ENCODE measurements around the gene ERBB4. TPM values are rescaled to one million over a fixed set of nuclear protein-coding genes. Genes with fewer than 3 reads are reported as not detected.
"Not testable (repeated sequence)": the region's sequence is repeated elsewhere in the genome, so short reads cannot be mapped to it uniquely, and the experiment has no call there.

ERBB4 gene
- total RNA-seq, 1 donor from 2014 or later, result 12.4 TPM

DNA sequence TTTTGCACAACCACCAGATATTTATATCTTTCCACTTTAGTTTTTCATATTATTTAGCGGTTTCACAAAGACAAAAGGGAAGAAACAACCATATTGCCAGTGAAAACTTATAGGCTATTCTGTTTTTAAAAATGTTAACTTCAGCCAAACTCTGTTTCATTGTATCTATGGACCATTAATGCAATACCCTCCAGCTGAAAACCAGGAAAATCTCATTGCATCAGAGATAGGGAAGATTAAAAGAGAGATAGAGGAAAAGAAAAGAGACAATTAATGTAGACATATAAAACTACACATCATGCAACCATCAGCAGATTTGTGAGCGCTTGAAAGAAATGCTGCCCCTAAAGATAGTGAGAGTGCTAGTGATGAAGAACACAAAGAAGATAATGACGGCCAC, 970.2 kb downstream of the ERBB4 start:
- no peak for DNase-seq (ENCODE audit: missing footprints)
- no peak for ATAC-seq
- intact Hi-C loops (cut with DNase I), result no loop called here

DNA sequence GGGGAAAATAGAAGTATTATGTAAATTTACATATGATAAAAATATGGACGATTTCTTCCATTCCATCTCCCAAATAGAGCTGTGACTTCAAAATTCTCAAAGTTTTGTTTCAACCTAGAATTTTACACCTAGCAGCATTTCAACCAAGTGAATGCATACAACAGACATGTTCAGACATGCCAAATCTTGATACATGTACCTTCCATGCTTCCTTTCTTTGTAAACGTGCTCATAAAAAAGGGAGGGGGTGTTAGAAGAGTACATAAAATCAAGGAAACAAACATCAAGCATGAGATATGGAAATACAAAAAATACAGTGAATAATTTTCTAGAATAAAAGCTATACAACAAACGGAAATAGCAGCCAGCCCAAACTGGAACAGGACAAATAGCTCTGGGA, 974.2 kb downstream of the ERBB4 start:
- intact Hi-C loops (cut with DNase I), result no loop called here
- DNase-seq (ENCODE audit: missing footprints) (no peak), ATAC-seq (no peak)

DNA sequence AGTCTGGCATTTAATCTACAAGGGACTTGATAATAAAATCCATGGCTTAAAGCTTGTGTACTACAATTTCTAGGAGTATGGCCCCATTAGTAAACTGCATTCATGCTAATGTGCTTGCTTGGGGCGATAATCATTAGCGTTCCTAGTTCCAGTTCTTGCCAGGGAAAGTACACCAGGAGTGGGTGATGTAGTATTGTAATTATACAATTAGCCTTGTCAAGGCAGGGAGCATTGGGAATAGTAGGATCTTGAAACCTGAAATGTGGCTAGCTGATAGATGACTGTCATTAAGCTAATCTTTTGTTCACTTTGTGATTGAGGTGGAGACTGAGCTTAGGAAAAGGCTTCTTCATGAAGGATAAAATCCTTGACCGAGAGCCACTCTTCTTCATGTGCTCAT, 993.0 kb downstream of the ERBB4 start:
- DNase-seq (ENCODE audit: missing footprints) (no peak), ATAC-seq (no peak)
- intact Hi-C loops (cut with DNase I), result no loop called here

DNA sequence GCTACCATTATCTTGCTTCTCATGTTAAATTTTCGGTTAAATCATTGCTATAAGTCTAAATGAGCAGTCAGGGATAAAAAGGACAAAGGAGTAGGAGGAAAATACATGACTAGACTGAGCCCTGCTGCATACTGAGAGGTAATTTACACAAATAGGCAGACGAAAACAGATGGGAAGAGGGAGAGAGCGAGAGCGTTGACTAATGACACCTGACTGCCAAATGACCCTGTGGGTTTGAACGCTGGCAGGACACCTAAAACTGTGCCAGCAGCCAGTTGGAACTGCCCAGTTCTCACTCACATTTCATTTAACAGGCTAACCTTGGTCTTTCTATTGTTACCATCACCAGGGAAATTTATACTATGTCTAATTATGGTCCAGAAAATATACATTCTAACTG, 1004.0 kb downstream of the ERBB4 start:
- ATAC-seq, result peak; percentile 44
- intact Hi-C loops (cut with DNase I), result no loop called here
- no peak for DNase-seq (ENCODE audit: missing footprints)

DNA sequence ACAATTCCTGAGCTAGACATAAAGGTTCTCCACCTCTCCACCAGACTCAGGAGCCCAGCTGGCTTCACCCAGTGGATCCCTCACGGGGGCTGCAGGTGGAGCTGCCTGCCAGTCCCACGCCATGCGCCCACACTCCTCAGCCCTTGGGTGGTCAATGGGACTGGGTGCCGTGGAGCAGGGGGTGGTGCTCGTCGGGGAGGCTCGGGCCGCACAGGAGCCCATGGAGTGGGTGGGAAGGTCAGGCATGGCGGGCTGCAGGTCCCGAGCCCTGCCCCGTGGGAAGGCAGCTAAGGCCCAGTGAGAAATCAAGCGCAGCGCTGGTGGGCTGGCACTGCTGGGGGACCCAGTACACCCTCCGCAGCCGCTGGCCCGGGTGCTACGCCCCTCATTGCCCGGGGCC, 1014.4 kb downstream of the ERBB4 start:
- ATAC-seq; DNase-seq (ENCODE audit: missing footprints); intact Hi-C loops (cut with DNase I): not testable (repeated sequence)

DNA sequence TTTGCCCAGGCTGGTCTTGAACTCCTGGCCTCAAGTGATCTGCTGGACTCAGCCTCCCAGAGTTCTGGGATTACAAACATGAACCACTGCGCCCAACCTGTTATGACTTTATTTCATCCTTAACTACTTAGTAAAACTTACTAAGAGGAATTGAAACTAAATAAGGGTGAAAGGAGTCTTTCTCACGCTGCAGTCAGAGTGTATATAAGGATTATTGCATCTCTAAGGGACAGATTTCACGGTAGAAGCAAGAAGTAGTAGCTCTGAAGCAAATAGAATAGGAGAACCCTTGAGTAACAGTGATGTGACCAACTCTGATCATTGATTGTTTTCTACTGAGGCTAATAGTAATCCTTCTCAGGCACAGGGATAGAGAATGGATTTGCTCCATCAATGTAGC, 1022.1 kb downstream of the ERBB4 start:
- intact Hi-C loops (cut with DNase I), result no loop called here
- ATAC-seq (no peak), DNase-seq (ENCODE audit: missing footprints) (no peak)

DNA sequence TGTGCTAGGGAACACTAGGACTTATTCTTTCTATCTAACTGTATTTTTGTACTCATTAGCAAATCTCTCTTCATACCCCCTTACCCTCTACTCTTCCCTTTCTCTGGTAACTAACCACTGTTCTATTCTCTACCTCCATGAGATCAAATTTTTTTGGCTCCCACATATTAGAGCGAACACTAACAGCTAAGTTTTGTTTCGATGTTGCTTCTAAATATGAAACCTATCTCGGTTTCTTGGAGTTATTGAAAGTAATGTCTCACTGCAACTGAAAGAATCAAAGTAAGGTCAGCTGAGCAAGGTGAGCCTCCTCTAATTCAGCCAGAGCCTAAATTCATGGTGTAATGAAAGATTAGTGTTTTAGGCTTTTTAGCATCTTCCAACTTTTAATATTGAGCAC, 1024.6 kb downstream of the ERBB4 start:
- intact Hi-C loops (cut with DNase I), result no loop called here
- no peak for DNase-seq (ENCODE audit: missing footprints)
- no peak for ATAC-seq

DNA sequence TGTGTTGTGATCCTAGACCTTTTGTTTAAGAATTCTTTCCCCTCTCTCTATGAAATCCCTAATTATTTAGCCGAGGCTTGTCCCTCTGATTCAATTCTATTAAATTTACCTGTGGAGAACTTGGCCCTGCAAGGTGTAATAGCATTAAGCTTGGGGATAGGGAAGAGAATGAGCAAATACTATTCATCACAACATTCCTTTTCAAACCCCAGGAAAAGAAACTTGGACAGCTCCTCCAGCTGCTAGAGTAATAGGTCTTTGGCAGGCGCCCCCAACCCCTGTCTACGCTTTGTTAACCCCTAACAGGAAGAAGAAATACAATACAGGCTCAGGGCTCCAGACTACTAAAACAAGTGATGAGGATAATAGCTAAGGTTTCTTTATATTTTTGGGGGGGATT, 1025.2 kb downstream of the ERBB4 start:
- ATAC-seq (no peak), DNase-seq (ENCODE audit: missing footprints) (no peak)
- intact Hi-C loops (cut with DNase I), result no loop called here

DNA sequence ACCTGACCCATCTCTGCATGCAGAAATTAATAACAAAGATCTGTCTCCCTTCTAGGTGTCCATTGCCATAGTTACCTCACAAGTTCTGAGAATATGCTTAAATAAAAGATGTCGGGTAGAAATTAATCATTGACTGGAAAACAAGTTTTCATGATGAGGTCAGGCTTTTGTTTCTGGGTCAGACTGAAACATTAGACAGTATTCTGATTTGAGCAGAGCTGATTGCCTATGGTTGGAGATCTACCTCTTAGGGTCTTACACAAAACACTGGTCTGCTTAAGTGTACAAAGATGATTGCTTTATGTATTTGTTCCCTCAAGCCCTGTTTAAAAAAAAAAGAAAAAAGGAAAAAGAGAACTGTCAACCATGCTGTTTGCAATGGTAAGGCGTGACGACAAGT, 1025.8 kb downstream of the ERBB4 start:
- ATAC-seq, result no peak
- DNase-seq (ENCODE audit: missing footprints), result no peak
- intact Hi-C loops (cut with DNase I), result no loop called here

DNA sequence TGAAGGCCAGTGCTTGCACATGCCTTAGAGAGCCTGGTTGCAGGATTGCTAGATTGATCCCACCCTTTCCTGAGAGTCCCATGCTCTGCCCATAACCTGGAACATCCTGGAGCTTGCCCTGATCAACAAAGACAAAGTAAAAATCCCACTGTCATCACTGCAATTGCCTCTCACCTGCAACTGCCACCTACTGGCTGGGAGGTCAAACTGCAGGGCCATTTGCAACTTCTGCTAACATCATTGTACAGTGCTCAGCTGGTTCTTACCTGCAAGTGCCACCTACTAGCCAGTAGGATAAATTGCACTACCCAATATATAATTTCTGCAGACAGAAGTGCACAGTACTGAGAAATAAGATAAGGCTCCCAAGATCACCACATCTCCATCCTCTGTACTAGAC, 1034.7 kb downstream of the ERBB4 start:
- ATAC-seq, result no peak
- DNase-seq (ENCODE audit: missing footprints), result no peak
- intact Hi-C loops (cut with DNase I), result no loop called here

DNA sequence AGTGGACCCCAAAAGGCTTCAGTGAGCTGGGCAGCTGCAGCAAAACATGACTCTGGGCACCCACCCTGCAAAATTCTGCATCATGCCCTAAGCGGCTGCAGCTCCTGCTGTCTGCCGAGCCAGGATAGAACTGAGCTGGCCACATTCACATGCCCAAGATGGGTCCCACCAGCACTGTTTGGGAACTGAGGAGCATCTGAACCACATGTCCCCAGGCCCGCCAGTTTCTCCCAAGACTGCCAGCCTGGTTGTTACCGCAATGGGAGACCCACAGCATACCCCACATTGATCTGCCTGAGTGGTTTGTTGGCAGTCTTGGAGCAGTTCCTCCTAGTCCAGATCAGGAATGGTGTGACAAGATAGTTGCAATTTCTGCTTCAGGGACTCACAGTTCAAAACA, 1035.4 kb downstream of the ERBB4 start:
- intact Hi-C loops (cut with DNase I), result no loop called here
- ATAC-seq (no peak), DNase-seq (ENCODE audit: missing footprints) (no peak)

DNA sequence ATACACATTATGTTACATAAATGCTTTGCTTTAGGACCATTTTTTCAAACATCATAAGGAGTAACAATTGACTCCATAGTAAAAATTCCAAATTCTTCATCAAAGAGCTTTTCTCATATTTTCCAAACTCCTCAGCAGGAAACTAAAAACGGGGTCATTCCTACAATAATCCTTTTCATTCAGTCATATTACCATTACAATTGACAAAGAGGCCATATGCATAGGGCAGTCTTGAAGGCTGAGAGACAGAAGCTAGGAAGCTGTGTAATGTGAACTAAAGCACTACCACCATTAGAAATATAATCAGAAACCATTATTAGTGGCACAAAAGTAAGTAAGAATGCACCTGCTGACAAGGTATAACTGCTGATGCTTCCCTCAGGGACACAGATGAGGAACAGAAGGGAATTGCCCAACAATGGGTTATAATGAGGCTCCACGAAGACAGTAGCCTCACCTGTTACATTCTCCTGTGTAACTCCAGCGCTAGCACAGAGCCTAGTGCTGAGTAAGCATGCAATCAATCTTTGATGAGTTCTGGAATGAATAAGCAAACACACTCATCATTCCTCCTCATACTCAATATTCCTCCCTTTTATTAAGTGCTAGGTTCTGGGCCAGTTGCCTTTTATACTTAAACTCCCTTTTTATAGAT, 1039.9 kb downstream of the ERBB4 start:
- DNase-seq (ENCODE audit: missing footprints) (no peak), ATAC-seq (no peak)
- intact Hi-C loops (cut with DNase I), result no loop called here

DNA sequence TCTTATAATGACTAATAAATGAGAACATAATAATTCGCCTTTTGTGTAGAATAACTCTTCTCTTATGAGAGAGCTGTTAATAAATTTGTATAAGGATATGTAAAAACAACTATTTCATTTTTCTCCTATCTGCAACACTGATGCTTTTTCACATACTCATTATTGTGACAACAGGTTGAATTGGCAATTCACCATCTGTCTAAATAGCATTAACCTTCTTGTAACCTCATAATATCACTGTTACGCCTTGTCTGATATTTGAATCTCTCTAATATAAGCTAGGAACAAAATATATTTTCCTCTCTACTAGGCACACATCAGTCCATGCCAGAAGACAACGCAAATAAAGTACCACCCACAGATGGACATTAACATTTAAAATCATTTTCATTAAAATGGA, 1043.3 kb downstream of the ERBB4 start:
- DNase-seq (ENCODE audit: missing footprints), result no peak
- ATAC-seq, result no peak
- intact Hi-C loops (cut with DNase I), result no loop called here

DNA sequence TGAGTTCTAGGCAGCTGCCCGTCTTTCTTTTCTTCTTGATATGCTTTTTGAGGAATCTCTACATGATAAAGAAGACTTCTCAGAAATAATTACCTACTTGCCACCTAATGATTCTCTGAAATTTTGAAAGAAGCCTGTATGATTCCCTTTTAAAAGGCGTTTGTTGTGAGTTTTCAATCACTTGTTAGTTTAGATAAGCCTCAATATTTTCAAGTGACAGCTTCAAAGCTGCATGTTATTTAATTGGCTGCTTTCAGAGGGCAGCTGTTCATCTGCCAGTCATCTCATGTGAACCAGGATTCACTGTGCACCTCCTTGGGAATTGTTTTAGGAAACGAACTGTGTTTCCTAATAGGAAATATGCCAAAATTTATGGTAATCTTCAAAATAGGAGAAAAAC, 1044.1 kb downstream of the ERBB4 start:
- ATAC-seq (no peak), DNase-seq (ENCODE audit: missing footprints) (no peak)
- intact Hi-C loops (cut with DNase I), result no loop called here

DNA sequence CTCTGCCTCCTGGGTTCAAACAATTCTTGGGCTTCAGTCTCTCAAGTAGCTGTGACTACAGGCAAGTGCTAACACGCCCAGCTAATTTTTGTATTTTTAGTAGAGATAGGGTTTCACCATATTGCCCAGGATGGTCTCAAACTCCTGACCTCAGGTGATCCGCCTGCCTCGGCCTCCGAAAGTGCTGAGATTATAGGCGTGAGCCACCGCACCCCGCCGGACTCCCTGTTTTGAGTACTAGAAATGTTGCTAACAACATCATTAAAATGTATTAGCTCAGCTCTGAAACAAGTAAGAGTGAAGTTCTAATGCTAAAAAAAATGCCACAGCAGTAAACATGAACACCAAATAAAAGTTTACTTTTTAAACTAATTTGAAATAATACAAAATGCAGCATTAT, 1044.5 kb downstream of the ERBB4 start:
- ATAC-seq (no peak), DNase-seq (ENCODE audit: missing footprints) (peak; percentile 64)
- intact Hi-C loops (cut with DNase I), result no loop called here

DNA sequence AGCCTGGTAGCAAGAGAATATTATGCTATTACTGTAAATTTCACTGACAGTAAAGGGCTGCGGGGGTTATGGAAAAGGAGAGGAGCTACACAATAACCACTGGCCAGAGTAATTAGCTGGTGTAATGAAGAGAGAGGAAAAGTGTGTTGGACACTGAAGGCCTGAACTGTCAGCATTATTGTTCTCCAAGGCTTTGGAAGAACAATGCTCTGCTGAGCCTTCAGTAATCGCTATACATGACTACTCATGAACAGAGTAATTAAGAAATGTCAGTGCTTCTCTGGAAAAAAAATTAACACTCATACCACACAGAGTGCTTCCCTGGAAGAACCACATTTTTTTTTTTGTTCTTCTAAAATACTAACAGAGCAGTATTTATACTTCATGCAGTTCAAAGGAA, 1050.9 kb downstream of the ERBB4 start:
- DNase-seq (ENCODE audit: missing footprints) (no peak), ATAC-seq (no peak)
- intact Hi-C loops (cut with DNase I), result no loop called here

DNA sequence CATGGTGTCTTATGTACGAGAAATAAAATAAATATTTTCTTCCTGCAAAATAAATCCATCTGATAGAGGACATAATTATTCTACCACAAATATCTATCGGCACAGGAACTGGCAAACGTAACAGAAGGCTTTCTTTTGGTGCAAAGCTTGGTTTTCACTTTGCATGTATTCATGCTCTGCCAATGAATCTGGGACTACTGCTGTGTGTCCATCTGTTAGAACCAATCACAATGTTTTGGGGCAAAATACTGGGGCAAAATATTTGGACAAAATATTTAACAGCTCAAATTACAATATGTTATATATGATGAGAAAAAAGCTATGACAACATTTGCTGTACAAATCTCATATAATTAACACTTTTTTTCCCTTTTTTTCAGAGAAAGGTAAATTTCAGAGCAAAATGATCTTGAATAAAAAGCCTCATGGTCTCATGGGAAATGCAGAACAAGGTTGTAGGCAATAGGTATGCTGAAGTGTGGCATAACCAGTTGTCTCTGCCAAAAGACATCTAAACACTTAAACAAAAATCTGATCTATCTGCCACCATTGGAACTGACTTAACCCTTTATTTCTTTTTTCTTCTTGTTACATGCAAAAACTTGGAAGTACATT, 1059.0 kb downstream of the ERBB4 start:
- intact Hi-C loops (cut with DNase I), result no loop called here
- ATAC-seq (no peak), DNase-seq (ENCODE audit: missing footprints) (no peak)

DNA sequence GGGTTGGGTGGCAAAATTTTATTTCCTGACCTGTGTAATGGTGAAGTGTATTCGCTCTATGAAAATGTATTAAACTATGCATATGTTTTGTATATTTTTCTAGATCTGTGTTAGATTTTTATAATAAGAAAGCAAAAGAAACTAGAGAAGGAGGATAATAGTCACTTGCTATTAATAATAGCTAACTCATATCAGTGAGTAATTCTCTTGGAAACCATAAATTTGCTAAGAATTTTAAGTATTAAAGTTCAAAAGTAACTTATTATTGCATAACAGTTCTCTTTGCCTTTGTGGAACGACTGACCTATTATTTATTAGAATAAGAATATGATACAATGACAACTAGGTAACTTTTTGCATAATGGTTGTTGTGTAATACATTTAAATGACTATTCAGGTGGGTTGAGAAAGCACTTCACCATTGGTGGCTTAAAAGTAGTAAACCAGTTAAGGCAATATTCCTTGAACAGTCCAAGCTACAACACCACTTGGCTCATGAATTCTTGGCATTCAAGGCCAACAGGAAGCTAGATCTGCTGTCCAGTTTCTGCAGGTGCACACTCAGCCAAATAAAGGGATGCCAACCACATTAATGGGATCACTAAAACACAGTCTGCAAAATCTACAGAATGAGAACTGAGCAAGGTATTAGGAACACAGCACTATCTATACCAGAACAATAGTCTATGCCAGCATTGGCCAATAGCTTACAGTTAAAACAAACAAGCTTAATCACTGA, 1060.9 kb downstream of the ERBB4 start:
- DNase-seq (ENCODE audit: missing footprints) (no peak), ATAC-seq (no peak)
- intact Hi-C loops (cut with DNase I), result no loop called here

DNA sequence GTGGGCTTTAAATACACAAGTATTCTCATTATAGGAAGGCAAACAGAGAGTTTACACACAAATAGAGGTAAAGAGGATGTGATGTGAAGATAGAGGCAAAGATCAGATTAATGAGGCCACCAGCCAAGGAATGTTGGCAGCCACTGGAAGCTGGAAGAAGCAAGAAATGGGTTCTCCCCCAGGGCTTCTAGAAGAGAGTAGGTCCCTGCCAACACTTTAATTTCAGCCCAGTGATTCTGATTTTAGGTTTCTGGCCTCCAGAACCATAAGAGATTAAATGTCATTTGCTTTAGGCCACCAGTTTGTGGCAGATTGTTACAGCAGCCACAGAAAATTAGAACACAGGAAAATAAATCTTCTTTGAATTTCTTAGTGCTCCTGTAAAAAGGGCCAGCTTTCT, 1065.5 kb downstream of the ERBB4 start:
- ATAC-seq, result no peak
- no peak for DNase-seq (ENCODE audit: missing footprints)
- intact Hi-C loops (cut with DNase I), result no loop called here

DNA sequence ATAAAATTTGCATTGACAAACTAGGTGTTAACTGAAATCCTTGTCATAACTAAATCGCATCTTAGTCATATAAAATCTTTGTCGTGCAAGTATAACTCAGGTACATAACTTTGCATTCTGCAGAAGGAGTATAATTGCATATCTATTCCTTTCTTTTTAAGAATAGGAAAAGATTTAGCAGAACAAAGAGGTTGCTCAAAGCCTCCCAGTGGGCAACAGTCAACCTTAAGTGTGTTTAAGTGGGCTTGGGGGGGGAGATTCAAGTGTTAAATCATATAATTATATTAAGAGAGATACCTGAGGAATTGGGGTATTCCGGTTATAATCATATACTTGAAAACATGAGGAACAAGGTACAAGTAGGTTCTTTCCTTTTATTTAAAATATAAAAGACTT, 1068.9 kb downstream of the ERBB4 start:
- intact Hi-C loops (cut with DNase I), result no loop called here
- DNase-seq (ENCODE audit: missing footprints) (no peak), ATAC-seq (no peak)

Data from Right ventricle myocardium inferior (tissue), 1 donor.